H1 (cell line): ENCODE data around the gene GUCY1A2. TPM values are rescaled to one million over a fixed set of nuclear protein-coding genes. Genes with fewer than 3 reads are reported as not detected.

Experiments
- FOSL1 ChIP-seq: IDR thresholded peaks from 2 replicates; pipeline ENCODE4 v1.6.1; 2011; ENCODE audit warnings: mild to moderate bottlenecking, low read depth, low read length, moderate library complexity; ENCODE audit not compliant: insufficient read depth
- polyA plus RNA-seq, 7 experiments: library from polyadenylated mRNA; depleted of rRNA in 3 of 7; stranded (reverse) in 5 of 7; unstranded in 2 of 7; fragments of >200 nt in 5 of 7; fragments of 200-250 nt in 2 of 7; gene quantifications; 1 replicate in 5 of 7; 2 replicates in 1 of 7; 4 replicates in 1 of 7; pipeline versions ENCODE4 v1.2.1 to v1.2.3, GENCODE V29; 2011 to 2013; ENCODE audit warnings: missing spikeins in 2 of 7, mixed read lengths in 2 of 7
- total RNA-seq: library from RNA; stranded (reverse); fragmentation: NEBNext Ultra II Directional; extraction: Animal tissue kit (Norgen Biotek cat#: 25700); gene quantifications from 2 replicates; pipeline ENCODE4 v1.2.1, GENCODE V29; 2021

Gene GUCY1A2
- total and polyA plus RNA-seq, 2 of the 8 experiments (the other 6 are each of a cell fraction or from before 2014, with no cell fraction given), result 0.11 to 1.9 TPM

GRCh38 chr11:106728859-106729258 is 289.4 kb downstream of the GUCY1A2 start (continued):
- no peak for TF ChIP-seq FOSL1
